Lower leg skin (tissue), 4 donors: ENCODE results near the gene RDM1. TPM values are rescaled to one million over a fixed set of nuclear protein-coding genes. Genes with fewer than 3 reads are reported as not detected.

ENCODE experiments used
- DNase-seq, 2 donors: peaks; one replicate each; pipeline ENCODE4 v3.0.0-alpha.2; 2019; ENCODE audit warnings: low spot score in 2 of 2
- H3K4me3 ChIP-seq: fragments of 200-600 bp; sonication (generic); 2 replicates; pipeline ENCODE4 v1.5.1; 2017; ENCODE audit warnings: mild to moderate bottlenecking, low read depth; ENCODE audit not compliant: poor library complexity, severe bottlenecking
- POLR2A ChIP-seq, 2 donors: fragments of 450-650 bp; IDR thresholded peaks; one replicate each; pipeline ENCODE4 v1.6.1; 2016 to 2017; ENCODE audit warnings: antibody characterized with exemption in 2 of 2, mild to moderate bottlenecking in 1 of 2, moderate library complexity in 1 of 2
- WGBS, 2 donors: methylation state at CpG; one replicate each; pipeline ENCODE4 v1.1.5; 2018; 5-methylcytosine and 5-hydroxymethylcytosine counted together
- intact Hi-C: fragments of 100-400 bp; cut with DNase I; formaldehyde crosslinking; loops from one replicate; pipeline ENCODE4 v1.15.0; 2023; ENCODE audit warnings: low total_unique reads
- total RNA-seq, 4 donors: library from RNA; depleted of rRNA; stranded (reverse); fragments of >200 nt; gene quantifications; one replicate each; pipeline ENCODE4 v1.1.0, GENCODE V29; 2016
- TF ChIP-seq, protein P1 (sequence below), 3 donors: fragments of 450-650 bp; IDR thresholded peaks; one replicate each; pipeline ENCODE4 v1.5.1; 2016; ENCODE audit warnings: antibody characterized with exemption in 3 of 3, mild to moderate bottlenecking in 3 of 3, moderate library complexity in 2 of 3

Gene RDM1
- total RNA-seq, 4 donors from 2014 or later, result not detected

- DNase-seq, result peak in 1 of 2 donors; percentile 18
- 72 to 76% methylated on average over 6 of the region's 6 CpGs for WGBS, 2 donors
These were observed 1.3 kb upstream of the RDM1 start for GRCh38 chr17:35931794-35932425.

DNA sequence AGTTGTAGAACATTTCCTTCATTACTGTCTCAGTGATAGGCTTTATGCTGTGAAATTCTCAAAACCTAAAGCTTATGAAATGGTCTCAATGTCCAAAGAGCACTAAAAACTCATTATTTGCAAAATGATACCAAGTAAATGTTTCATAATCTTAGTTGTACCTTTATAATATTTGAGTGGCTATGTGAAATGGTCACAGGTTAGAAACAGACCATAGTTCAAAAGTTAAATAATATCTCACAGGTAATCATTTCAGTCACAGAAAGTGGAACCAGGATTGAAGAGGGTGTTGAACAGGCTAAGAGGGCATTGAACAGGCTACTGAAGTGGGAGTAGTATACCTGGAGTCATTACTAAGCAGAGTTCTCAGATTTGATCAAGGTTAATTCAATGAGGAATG is 2.9 kb downstream of the RDM1 start:
- DNase-seq, result no peak
- H3K4me3 ChIP-seq, result no peak overlapping the region
- TF ChIP-seq, protein P1, sequence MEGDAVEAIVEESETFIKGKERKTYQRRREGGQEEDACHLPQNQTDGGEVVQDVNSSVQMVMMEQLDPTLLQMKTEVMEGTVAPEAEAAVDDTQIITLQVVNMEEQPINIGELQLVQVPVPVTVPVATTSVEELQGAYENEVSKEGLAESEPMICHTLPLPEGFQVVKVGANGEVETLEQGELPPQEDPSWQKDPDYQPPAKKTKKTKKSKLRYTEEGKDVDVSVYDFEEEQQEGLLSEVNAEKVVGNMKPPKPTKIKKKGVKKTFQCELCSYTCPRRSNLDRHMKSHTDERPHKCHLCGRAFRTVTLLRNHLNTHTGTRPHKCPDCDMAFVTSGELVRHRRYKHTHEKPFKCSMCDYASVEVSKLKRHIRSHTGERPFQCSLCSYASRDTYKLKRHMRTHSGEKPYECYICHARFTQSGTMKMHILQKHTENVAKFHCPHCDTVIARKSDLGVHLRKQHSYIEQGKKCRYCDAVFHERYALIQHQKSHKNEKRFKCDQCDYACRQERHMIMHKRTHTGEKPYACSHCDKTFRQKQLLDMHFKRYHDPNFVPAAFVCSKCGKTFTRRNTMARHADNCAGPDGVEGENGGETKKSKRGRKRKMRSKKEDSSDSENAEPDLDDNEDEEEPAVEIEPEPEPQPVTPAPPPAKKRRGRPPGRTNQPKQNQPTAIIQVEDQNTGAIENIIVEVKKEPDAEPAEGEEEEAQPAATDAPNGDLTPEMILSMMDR (IDR thresholded peaks at IDR 0.05), result no peak
- intact Hi-C loops, result no loop called here

More at GRCh38 chr17:35931794-35932425, 1.3 kb upstream of the RDM1 start:
- TF ChIP-seq POLR2A (IDR thresholded peaks at IDR 0.05), result no peak
- TF ChIP-seq, protein P1 (IDR thresholded peaks at IDR 0.05), result no peak
- H3K4me3 ChIP-seq, result no peak overlapping the region
- intact Hi-C loops, result no loop called here

- DNase-seq, result peak in 1 of 2 donors; percentile 13
These were observed 6.9 kb downstream of the RDM1 start for GRCh38 chr17:35923609-35924114.

DNA sequence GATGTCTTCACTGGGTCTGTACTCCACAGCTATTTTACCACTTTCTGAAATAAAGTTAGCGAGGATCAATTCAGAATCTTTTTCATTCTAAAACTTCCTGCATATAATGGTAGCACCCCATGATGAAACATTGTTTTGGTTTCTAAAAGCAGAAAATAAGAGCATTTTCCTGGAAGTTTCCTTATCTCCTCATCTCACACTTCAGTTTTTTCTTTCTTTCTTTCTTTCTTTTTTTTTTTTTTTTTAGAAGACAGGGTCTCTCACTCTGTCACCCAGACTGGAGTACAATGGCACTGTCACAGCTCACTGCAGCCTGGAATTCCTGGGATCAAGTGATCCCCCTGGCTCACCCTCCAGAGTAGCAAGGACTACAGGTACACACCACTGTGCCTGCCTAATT is 10.3 kb downstream of the RDM1 start:
- no peak for DNase-seq
- H3K4me3 ChIP-seq, result no peak overlapping the region
- intact Hi-C loops, result no loop called here
- 95% methylated on average over 1 of the region's 1 CpG for WGBS, 2 donors
- TF ChIP-seq POLR2A (IDR thresholded peaks at IDR 0.05), result no peak
- TF ChIP-seq, protein P1 (IDR thresholded peaks at IDR 0.05), result no peak

More at GRCh38 chr17:35923609-35924114, 6.9 kb downstream of the RDM1 start:
- TF ChIP-seq, protein P1 (IDR thresholded peaks at IDR 0.05), result no peak
- no peak for TF ChIP-seq POLR2A (IDR thresholded peaks at IDR 0.05)
- 98% methylated on average over 6 of the region's 6 CpGs for WGBS, 2 donors
- intact Hi-C loops, result no loop called here
- H3K4me3 ChIP-seq, result no peak overlapping the region

- DNase-seq, result no peak
- intact Hi-C loops, result no loop called here
- TF ChIP-seq, protein P1 (IDR thresholded peaks at IDR 0.05), result no peak
- no peak for TF ChIP-seq POLR2A (IDR thresholded peaks at IDR 0.05)
- WGBS, 2 donors, result 42 to 51% methylated on average over 3 of the region's 3 CpGs
- H3K4me3 ChIP-seq, result no peak overlapping the region
These were observed 11.9 kb downstream of the RDM1 start for GRCh38 chr17:35918665-35919064.
